ENCODE measurements around the gene EMP1.
A peak's percentile ranks its signal among the peaks of the same experiment; 100 is the strongest.

Gene EMP1

DNA sequence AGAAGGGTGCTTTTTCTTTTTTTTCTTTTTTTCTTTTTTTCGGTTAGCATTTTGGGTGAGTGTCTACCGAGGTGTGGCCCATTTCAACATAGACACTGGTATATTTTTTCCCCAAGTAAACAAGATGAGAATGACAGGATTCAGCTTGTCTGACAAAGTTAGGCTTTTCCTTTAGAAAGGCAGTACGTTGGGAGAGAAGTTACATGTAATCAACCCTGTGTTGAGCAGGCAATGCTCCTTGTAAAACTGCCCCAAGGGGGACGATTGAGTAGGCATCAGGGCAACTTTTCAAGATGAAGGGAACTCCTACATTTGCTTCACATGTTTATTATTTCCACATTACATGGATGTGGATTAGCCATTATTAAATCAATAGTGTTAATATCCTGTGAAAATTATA, 1.7 kb downstream of the EMP1 start:
- no peak for DNase-seq

DNA sequence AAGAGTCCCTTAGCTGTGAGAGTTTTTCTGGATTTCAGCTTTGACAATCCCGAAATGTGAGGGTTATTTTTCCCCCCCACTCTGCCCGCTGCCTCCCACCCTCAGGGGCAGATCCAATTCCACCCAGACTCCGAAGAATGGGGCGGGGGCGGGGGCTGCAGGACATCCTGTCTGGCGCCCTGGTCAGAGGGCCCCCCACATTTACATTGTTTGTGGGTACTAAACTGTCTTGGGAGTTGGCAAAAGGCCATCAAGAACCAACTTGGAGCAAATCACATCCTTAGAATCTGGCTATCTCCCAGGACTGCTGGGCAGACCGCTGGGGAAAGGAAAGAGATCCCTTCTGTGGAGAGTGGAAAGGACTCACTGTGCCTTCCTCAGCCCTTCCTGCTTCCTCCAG, 2.4 kb downstream of the EMP1 start:
- no peak for DNase-seq

DNA sequence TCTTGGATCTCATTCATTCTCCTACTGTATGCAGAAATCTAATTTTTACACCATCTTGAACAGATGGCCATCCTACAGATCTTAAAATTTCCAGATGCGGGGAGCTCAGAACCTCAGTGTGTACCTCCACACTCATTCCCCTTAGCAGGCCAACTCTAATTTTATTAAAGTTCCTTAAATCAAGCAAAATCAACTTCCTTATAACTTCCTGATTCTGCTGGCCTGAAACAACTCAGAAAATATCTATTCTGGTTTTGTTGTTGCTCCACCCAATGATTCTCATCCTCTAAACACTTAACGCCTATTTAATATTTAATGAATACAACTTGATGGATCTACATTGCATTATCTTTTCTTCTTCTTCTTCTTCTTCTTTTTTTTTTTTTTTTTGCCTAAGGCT, 3.1 kb downstream of the EMP1 start:
- DNase-seq, result no peak

DNA sequence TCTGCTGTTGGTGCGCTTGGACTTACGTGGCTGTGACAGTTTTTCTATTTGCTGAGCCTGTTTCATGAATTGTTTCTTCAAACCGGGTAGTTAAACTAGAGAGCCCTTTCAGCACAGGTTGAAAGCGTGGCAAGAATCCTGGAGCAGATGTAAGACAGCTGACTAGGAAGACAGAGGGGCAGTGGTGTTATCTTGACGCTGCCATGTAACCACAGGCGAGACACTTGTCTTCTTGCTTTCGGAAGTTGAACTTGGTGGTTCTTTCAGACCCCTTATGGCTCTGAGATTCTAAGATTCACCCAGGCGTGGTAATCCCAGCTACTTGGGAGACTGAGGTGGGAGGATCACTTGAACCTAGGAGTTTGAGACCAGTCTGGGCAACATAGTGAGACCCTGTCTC, 4.3 kb downstream of the EMP1 start:
- DNase-seq, result no peak

DNA sequence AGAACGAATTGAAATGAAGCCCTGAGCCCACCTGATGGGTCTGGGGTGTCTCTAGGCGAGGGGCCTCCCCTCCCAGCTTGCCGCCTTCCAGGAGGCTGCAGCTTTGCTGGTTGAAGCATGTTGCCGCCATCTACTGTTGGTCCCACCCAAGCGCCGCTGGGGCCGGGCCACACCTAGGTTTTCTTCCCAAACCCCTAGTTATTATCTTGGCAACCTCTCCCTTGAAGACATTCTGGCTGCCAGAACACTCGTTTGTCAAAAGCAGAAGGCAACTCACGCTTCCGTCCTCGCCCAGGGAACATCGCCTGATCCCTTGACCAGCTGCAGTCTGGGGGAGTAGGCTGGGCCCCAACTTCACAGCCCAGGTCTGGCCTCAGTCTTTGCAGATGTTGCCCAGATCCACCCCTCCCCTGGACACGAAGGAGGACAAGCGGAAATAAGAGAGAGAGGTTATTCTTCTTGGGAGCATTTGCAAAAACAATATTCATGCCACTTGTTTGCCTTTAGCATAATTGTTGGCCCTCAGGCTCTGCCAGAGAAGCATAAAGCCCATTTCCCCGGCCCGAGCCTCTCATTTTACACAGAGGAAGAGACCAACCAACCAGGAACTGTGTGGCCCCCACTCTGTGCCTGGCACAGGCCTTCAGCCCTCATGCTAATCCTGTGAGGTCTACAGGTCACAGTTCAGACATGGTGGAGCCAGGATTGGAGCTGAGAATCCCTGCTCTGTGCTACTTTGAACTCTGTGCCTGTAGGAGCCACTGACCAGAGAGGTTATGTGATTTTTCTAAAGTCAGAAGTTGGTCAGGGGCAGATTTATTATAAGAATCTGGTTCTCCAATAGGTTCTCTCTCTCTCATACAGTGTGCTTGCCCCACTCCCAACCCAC, 6.8 kb downstream of the EMP1 start:
- DNase-seq, result peak in 1 of 3 experiments; percentile 31

DNA sequence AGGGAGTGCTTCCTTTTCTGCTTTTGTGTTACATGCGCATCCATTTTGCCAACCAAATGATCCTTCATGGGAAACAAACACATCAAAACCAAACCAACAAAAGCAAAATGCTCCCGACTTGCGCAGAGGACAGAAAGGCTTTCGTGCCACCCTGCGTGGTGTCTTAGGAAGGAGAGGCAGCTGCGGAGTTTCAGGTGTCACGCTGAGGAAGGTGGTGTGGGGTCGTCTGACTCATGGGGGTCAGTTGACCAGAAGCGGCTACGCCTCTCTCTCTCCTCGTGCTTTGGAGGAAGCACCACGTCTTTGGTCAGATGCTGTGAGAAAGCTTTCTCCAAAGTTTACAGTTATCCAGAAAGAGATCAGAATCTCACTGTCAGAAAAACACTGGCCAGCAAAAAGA, 7.9 kb downstream of the EMP1 start:
- no peak for DNase-seq

DNA sequence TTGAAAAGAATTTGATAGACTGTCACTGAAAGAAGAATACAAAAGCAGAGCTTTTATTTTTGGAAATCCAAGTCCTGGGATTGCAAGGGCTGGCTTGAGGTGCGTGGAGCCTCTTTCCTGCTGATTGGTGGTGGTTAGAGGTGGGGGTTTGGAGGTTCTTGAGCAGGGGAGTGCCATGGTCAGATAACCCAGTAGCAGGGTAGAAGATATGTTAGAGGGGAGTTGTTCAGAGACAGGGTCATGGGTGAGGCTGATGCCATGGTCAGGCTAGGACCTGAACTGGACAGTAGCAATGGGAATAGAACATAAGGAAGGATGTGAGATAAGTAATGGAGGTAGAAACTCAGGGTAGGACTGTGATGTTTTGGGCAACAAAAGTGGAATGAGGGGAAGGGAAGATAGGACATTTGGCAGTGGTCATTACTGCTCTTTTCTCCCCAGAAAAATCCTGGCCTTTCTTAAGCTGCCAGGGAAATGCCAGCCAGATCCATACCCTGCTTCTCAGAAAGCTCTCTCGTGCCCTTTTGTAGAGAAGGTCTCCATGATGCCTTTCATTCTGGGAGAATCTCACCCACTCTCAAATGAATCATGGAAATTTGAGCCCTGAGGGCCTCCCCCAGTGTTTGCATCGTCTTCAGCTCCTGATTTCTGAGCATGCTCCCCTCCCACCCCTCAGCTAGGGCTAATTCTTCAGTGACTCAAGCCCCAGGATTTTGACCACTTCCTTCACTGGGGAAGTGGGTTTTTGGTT, 9.5 kb downstream of the EMP1 start:
- no peak for DNase-seq

DNA sequence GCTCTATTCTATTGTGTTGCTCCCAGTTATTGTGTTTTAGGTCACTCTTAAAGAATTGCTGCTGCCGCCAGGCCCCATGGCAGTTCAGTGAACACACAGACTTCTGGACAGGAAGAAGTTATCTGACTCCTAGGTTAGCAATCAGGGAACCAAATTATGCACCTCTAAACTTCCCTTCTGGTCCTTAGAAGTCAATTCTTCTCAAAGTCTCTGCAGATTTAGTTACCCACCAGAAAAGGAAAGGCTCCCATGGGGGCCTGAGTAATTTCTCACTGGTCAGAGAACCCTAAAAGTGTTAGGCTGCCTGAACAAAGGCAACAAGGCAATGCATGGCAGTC, 10.0 kb downstream of the EMP1 start:
- DNase-seq, result no peak

DNA sequence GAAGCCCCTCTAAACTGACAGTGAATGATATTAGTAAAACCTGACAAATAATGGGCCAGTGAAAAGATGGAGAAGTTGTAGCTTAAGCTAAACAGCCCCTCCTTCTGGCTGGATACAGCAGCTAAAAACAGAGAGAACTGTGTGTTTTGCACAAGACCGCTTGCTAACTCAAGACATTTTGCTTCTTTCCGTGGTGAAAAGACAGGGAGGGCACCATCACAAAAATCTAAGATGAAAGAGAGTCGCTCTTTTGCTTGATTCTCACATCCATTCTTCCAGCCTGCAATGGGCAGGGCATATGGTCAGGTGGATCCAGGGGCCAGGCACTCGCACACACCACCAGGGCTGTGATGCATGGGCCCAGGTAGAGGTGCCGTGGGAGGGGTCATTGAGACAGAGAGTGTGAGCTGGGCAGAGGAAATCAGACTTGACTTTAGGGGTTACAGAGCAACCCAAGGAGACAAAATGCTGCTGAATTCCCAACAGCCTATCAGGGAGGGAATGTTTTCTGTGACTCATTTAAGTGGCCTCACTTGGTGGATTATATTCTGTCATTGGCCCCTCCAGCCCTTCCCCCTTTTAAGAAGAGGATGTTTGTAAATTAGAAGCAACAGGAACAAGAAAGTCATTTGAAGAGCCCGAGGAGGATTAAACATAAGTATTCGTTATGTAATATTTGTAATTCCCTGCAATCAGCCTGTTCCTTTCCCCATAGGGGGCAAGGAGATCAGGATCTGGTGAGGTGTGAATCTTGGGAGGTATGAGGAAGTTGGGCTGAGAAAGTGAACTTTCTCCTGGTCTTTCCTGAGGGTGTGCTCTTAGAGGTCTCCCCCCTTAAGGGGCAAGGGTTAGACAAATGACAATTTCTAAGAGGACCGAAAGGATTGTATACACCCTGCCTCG, 12.3 kb downstream of the EMP1 start:
- DNase-seq, result peak in 2 of 3 experiments; percentile 7 to 19

DNA sequence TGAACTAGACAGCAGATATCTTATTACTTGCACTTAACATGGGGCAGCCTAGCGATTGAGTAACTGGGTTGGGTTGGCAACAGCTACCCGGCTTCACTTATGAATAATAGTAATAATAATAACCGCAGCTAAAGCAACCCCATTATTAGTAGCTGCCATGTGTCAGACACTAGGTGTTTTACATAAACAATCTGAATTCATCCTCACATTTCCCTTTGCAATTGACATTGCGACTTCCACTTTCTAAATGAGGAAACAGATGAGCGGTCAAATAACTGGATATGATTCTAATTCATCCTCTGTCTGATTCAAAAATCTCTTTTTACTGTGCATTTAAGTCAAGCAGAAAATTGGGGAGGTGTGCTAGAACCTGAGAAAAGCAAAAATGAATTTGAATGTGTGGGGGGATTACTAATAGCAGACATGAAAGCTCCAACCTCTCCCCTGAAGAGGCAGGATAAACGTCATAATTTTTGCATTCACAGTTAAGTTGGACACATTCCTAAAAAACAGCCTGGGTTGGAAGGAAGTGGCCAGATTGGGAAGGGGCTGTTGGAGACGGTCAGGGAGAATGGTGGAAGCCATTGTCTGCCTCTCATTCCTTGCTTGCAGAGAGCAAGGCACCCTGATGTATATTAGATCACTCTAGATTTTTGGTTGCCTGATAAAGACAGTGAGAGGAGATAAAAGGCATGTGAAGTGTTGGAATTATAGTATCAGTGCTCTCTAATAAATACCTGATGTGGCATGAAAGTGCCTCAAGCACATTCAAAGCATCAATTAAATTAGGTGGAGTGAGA, 13.1 kb downstream of the EMP1 start:
- DNase-seq, result no peak

DNA sequence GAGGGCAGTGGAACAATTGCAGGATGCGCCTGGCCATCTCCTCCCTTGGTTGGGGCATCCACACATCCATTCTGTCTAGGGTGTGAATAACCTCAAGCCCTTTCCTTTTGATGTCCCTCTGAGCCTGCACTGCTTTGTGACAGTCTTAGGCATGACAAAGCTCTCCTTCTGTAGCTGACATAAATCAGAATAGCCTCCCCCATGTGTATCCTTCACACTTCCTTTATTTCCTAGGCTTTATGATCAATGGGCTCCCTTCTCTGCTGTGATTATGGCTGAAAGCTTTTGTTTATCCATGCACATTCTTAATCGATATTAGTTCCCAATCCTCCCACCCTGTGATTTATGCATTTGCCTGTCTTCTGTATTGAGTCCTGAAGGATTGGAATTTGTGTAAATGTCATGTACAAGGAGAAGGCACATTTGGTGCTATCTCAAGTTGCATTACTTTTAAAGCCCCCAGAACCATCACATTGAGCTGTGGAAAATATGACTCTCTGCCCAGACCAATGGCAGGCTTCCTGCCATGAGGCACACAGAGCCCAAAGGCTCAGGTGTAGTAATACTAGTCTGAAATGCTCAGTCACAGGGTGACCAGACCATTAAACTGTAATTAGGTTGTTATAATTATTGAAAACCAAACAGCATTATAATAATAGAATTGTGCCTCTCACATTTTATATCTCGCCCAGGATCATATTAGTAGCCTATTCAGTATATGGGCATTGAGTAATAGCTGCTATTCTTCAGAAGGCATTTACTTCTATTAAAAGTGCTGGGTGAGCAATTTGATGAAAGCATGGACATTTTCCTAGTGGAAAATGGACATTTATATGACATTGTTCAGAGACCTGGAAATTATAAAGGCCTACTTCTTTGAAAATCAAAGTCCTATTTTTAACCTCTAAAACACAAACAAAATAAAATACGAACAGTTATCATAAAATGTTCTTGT, 14.0 kb downstream of the EMP1 start:
- DNase-seq, result peak in 2 of 3 experiments; percentile 50 to 61

DNA sequence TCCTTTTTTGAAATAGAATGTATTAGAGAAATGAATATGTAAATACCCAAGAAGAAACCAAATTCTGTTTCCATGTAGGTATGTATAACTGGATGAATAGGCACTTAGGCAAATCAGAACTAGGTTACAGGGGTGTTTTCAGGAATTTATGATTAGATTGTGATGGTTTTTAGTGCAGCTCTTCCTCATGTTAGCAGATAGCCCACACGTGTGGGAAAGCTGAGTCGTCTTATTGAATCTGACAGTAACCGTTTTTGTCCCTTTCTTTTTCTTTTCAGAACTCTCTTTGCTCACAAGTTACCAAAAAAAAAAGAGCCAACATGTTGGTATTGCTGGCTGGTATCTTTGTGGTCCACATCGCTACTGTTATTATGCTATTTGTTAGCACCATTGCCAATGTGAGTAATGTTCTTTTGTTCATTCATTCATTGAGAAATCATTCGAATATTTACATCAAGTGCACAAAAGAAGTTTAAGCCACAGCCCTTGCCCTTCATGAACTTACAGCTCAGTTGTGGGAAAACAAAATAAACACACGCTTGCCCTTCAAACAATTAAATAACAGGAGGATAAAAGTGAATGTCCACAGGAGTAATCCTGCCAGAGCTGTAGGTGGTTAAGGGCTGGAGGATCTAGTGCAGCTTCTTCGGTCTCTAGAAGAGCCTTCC, 14.8 kb downstream of the EMP1 start:
- DNase-seq, result no peak

DNA sequence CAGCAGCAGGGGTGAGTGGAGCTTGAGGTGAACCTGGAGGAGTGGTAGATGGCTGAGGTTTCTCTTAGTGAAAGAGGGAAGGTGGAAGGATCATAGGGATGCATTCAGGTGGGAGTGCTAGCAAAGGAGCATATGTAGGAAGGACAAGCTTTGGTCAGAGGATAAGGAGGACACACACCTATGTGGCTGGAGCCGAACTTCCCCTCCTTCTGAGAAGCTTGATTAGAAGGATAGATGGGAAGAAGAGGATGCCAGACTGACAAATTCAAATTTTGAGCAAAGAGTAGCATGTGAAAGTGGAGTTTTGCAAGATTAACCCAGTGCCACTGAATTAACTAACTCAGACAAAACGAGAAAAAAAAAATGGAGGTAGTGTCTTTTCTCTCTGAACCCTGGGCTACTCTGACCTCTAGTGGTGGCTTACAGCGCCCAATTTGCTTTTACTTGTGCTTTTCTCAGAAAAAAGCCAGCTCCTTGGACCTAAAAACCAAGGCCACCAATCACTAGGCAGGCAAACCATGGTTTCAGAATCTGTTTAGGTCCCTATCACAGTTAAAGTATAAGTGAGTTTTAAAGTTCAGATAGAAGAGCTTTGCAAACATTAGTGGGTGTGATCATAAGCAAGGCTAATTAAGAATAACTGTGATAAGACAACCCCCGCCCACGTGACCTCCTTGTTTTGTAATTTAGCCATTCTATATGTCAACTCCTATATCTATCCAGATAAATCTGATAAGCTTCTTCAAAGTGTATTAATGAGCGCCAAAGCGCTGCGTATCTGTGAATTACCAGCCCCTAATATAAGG, 15.5 kb downstream of the EMP1 start:
- DNase-seq, result peak; percentile 63 to 87 (median 73)

DNA sequence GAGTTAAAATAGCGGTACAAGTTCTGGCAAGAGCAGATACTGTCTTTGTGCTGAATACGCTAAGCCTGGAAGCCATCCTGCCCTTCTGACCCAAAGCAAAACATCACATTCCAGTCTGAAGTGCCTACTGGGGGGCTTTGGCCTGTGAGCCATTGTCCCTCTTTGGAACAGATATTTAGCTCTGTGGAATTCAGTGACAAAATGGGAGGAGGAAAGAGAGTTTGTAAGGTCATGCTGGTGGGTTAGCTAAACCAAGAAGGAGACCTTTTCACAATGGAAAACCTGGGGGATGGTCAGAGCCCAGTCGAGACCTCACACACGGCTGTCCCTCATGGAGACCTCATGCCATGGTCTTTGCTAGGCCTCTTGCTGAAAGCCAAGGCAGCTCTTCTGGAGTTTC, 18.5 kb downstream of the EMP1 start:
- DNase-seq, result no peak

DNA sequence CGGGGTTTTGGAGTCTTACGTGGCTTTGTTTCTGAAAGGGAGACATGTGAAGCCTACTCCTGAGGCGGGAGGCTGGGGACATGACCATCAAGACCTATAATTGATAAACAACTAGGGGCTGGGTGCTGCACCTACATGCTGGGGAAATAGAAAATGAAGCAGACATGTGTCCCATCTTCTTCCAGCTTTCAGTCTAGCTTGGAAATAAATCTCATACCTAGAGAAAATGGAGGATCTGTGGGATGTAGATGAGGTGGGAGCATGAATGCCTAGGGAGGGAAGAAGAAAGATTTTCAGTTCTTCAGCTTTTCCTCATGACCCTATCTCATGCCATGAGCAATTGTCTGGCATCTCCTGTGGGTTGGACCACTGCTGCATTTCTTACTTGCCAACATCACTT, 22.1 kb downstream of the EMP1 start:
- no peak for DNase-seq

DNA sequence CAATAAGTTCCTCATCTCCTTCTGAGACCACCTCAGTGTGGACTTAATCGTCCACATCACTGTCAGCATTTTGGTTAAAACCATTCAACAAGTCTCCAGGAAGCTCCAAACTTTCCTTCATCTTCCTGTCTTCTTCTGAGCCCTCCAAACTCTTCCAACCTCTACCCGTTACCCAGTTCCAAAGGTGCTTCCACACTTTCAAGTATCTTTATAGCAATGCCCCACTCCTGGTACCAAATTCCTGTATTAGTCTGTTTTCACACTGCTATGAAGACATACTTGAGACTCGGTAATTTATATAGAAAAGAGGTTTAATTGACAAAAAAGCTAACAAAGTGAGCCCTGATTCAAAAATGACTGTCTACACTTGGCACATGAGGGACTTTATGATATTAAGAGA, 22.8 kb downstream of the EMP1 start:
- no peak for DNase-seq

DNA sequence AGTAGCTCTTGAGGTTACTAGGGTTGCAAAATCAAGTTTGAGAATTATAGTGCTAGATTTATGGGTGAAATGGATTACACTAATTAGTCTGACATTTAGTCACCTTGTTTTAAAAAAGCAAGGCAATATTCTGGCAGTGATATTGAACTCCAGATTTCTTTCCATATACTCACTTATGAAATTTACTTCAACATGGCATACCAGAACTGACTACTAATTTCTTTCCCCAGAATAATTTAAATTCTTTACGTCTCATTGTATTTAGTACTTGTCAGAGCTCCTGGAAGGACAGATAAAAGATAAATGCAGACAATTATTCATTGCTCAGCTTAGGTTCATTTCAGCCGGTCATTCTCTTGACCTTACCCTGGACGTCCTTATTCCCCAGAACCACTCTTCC, 24.3 kb downstream of the EMP1 start:
- DNase-seq, result no peak

DNA sequence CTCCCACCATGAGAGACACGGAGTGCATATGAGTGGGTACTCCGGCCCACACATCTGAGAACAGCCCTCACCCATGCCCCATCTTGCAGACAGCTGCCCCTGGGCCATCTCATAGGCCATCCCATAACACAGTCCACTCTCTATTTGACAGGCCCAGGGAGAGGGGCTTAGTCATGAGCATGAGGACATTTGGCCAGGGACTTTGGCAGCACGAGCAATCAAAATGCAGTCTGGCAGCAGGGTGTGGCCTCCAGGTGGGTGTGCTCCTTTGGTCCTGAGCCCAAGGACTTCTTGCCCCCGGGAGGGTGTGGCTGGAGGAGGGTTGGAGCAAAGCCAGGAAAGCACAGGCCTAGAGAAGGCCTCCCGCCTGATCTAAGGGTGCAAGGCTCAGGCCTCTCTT, 25.6 kb downstream of the EMP1 start:
- peak in 1 of 3 experiments; percentile 23 for DNase-seq

DNA sequence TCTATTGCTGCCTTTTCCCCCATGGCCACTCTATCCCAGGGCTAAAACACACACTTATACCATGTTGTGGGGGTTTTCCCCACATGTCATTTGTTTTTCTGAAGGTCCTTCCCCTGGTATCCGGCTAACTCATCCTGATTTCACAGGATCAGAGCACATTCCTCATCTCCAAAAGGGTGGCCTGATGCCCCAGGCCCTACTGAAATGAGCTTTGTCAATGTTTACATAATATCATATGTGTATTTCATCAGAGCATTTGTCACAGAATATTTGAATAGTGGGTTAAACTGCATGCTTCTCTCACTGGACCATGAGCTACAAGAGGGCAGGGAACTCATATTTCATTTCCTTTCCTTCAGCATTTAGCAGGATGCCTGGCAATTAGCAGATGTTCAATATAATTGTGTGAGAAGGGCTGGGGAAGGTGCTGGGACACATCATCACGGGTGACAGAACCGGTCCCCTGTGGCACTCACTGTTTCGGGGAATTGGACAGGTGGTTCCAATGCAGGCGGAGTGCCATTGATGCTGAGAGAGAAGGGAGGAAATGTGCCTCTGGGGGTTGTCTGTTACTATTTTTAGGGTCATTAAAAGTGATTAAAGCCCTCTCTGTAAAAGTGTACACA, 26.8 kb downstream of the EMP1 start:
- peak; percentile 27 to 62 (median 59) for DNase-seq
